Pons (tissue), 1 donor: Measurements from ENCODE around the gene ARG2.

Experiments
- DNase-seq: peaks from one replicate; pipeline ENCODE4 v3.0.0-alpha.2; 2016; ENCODE audit warnings: low spot score

The ARG2 gene

DNA sequence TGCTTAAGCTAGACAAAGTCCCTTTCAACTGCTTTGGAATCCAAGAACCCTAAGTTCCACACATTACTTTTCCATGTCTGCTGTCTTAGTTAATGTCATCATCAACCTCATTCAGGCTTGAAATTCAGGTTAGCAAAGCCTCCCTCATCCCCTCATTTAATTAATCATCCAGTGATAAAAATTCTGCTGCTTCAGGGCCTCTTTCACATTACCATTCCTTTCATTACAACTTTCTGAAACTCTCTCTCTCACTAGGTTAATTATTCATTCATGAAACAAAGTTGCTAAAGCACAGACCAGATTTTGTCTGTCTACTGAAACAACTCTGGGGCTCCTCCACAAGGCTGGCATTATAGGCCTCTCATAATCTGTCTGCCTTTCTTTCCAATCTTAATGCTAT lies 64.1 kb downstream of the ARG2 start:
- DNase-seq, result no peak

DNA sequence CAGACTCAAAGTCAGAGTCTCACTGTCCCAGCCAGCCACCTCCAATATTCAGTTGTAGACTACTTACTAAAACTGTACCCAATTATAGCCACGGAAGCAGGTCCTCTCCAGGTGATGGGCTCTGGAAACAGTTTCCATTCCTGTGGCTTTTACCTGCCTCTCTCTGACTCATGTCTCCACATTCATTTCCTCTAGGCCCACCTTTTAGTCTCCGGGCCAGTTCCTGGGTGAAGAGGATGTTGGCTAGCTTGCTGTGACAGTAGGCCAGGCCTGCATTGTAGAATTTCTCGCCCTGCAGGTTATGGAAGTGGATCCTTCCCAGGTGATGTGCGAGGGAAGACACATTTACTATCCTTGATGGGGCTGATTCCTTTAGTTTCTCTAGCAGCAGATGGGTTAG lies 70.3 kb downstream of the ARG2 start:
- no peak for DNase-seq

DNA sequence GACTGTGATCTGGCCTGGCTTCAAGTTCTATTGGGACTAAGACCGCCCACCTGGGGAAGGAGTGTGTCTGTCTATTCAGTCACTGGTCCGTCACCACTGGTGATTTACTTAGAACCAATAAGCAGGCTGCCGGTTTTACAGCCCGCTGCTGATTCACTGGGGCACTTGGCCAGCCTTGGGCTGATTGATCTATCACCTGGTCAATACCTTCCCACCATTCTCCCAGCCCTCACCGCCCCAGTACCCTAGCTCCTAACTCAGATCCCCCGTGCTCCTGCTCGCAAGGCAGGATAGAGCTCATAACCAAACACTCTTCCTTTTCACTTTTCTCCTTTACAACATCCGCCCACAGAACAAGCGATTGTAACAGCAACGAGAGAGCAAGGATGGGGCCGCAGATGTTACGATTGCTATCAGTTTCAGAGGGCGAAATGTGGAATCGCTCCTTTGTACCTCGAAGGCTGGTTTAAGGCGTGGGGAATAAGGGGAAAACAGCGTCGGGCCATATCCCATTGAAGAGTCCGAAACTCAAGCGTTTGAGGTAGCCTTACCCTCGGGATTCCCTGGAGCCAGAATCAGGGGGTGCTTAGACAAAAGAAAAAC lies 75.2 kb downstream of the ARG2 start:
- DNase-seq, result peak; percentile 60

DNA sequence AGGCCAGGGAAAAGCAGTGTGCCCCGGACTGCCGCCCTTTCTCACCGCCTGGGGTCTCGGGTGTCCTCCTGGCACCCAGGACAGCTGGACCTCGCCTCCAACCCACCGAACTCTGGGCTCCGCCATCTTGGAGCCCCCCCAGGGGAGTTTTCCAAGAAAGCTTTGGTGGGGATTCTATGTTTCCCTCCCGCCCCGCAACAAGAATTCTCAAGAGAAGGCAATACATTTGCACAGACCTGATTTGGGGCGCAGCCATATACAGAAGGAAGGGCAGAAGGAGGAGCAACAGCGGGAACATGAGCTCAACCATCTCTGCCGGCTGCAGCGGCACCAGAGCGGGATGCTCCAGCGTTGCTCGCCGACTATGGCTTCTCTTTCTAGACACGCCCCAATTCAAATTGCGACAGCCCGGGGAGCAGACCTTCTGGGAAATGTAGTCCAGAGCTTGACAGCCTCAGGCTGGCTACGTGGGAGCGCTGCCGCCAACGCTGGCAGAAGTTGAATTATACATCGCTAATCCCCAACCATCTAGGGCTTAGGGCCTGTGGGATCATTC lies 75.8 kb downstream of the ARG2 start, which contains the start of gene RDH11:
Gene RDH11, minus strand, starts transcription at position 371 of the 556 bp plus-strand sequence. Its CDS starts 61 bp downstream, at position 310.
- DNase-seq, result peak; percentile 94

DNA sequence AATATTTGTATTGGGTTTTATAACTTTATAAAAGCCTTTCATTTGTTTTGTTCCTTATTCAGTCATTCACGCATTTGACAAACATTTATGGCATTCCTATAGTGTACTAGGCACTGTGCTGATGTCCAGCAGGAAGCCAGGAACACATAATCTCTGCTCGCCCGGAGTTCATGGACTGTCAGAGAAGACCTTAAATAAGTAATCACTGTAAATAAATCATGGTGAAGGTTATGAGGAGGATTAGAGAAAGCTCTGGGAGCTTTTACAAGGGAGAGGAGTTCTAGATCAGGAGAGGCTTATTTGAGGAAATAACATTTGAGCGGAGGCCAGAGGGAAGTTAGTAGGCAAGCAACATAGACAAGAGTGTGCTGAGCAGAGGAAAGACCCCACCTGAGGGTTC lies 77.3 kb downstream of the ARG2 start:
- DNase-seq, result no peak

DNA sequence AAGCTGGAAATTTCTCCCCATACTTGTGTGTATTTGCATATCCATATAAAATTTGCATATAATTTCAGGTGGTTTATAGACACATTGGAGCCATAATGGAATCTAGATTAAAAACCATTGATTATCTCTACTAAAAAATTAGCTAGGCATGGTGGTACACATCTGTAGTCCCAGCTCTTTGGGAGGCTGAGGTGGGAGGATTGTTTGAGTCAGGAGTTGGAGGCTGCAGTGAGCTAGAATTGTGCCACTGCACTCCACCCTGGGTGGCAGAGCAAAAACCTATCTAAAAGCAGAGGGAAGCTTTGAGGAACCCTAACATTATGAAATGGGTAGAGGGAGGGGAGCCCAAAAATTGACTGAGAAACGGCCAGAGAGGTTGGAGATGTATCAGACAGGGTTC lies 78.5 kb downstream of the ARG2 start:
- no peak for DNase-seq
